ENCODE results near the gene IRF2BP2. TPM values are rescaled to one million over a fixed set of nuclear protein-coding genes. Genes with fewer than 3 reads are reported as not detected.
A peak's percentile ranks its signal among the peaks of the same experiment; 100 is the strongest.

The IRF2BP2 gene
- total and polyA plus RNA-seq, 2 donors (not counting 1 experiment from before 2014, with no cell fraction given): 126 to 255 TPM

GRCh38 chr1:234598974-234599616 lies 10.9 kb downstream of the IRF2BP2 start:
- Mint-ChIP-seq H3K9me3 (ENCODE audit: insufficient read depth) (no peaks in the 10 kb centered on the region), H3K27ac (peak overlapping the region; percentile 97), H3K4me3 (peak overlapping the region; percentile 90), H3K4me1 (peaks cover 50% of the 10 kb centered on the region), H3K27me3 (no peaks in the 10 kb centered on the region)
- peaks cover 28% of the 10 kb centered on the region for H3K79me2 ChIP-seq (ENCODE audit: control insufficient read depth, insufficient read depth, low read length)
- intact Hi-C loops (cut with micrococcal nuclease): loop anchor here (1.0 to 2.0 kb wide), 4 partner anchors 11 to 484 kb away; partner anchors contain the start of gene IRF2BP2
- DNase-seq (no peak), ATAC-seq (ENCODE audit: low read depth) (no peak)
- peak overlapping the region; percentile 70 for H3K9ac ChIP-seq (ENCODE audit: low read length)
- H3K4me3 ChIP-seq (ENCODE audit: control extremely low read depth in 1 of 5, extremely low read depth in 1 of 5, insufficient read depth in 1 of 5, low read depth in 2 of 5, low read length in 4 of 5): peak overlapping the region; percentile 56 to 84 (median 66)
- H4K20me1 ChIP-seq (ENCODE audit: control insufficient read depth, insufficient read depth, low read length, poor library complexity, severe bottlenecking): no peaks in the 10 kb centered on the region
- no CpG with 5 or more reads among the region's 1 CpG for WGBS (ENCODE audit: insufficient coverage)
- no peak for TF ChIP-seq EZH2 (IDR thresholded peaks at IDR 0.05; ENCODE audit: borderline replicate concordance, insufficient read depth, low read depth, low read length, poor library complexity, severe bottlenecking)
- TF ChIP-seq, protein P1, sequence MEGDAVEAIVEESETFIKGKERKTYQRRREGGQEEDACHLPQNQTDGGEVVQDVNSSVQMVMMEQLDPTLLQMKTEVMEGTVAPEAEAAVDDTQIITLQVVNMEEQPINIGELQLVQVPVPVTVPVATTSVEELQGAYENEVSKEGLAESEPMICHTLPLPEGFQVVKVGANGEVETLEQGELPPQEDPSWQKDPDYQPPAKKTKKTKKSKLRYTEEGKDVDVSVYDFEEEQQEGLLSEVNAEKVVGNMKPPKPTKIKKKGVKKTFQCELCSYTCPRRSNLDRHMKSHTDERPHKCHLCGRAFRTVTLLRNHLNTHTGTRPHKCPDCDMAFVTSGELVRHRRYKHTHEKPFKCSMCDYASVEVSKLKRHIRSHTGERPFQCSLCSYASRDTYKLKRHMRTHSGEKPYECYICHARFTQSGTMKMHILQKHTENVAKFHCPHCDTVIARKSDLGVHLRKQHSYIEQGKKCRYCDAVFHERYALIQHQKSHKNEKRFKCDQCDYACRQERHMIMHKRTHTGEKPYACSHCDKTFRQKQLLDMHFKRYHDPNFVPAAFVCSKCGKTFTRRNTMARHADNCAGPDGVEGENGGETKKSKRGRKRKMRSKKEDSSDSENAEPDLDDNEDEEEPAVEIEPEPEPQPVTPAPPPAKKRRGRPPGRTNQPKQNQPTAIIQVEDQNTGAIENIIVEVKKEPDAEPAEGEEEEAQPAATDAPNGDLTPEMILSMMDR (IDR thresholded peaks at IDR 0.05): no peak
- CTCF ChIA-PET: interaction anchor here (0.7 to 10.9 kb wide), 14 partner anchors 13 to 497 kb away, joined by 3 to 157 read pairs (median 4); partner anchors contain the start of gene IRF2BP2
- no peaks in the 10 kb centered on the region for H3K36me3 ChIP-seq (replicated peaks in 1 of 2; ENCODE audit: control extremely low read depth in 1 of 2, control insufficient read depth in 1 of 2, extremely low read depth in 1 of 2, insufficient read depth in 2 of 2, low read length in 1 of 2)
- peaks cover 47 to 49% of the 10 kb centered on the region in 2 donors for H3K4me1 ChIP-seq (ENCODE audit: control insufficient read depth in 2 of 2, insufficient read depth in 2 of 2, low read length in 2 of 2)
- POLR2A ChIA-PET: interaction anchor here (0.7 to 4.0 kb wide), 6 partner anchors 12 to 497 kb away, joined by 3 to 50 read pairs (median 4); partner anchors contain the start of gene IRF2BP2
- peak overlapping the region; percentile 85 for H3K4me2 ChIP-seq (replicated peaks; ENCODE audit: low read depth, low read length, poor library complexity, severe bottlenecking)
- no peaks in the 10 kb centered on the region for H3K27me3 ChIP-seq (replicated peaks in 1 of 4; ENCODE audit: control extremely low read depth in 1 of 4, control insufficient read depth in 3 of 4, insufficient read depth in 4 of 4, low read length in 3 of 4)
- H3K9me3 ChIP-seq (ENCODE audit: control extremely low read depth in 1 of 3, control insufficient read depth in 2 of 3, insufficient read depth in 1 of 3, low read length in 2 of 3): peaks cover 0 to 1% (median 0%) of the 10 kb centered on the region in 3 donors
- H2AFZ ChIP-seq (ENCODE audit: insufficient read depth, low read depth, low read length, poor library complexity, severe bottlenecking): no peak overlapping the region
- H3K27ac ChIP-seq (ENCODE audit: low read length in 2 of 2): peak overlapping the region; percentile 82 to 93

DNA sequence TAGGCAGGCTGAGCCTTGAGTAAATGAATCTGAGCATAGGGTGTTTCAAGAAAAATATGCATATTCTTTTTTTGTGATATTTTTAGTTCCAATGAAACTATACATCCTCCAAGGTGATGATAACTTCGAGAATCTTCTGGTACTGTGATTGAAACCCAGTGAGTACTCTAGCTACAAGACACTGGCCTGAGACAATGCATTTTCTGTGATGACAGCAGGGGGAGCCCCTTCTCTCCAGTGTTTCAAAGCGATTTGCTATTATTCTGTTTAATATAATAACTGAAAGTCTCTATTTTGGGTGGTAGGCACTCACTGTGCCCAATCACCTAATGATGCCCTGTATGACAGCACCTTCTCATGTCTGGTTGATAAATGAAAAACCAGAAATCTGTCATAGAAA lies 12.1 kb downstream of the IRF2BP2 start:
- WGBS (ENCODE audit: insufficient coverage): no CpG with 5 or more reads among the region's 2 CpGs
- Mint-ChIP-seq H3K27ac (peak overlapping the region; percentile 46), H3K27me3 (no peaks in the 10 kb centered on the region), H3K9me3 (ENCODE audit: insufficient read depth) (no peaks in the 10 kb centered on the region), H3K4me1 (peaks cover 40% of the 10 kb centered on the region), H3K4me3 (peak overlapping the region; percentile 34)
- TF ChIP-seq EZH2 (IDR thresholded peaks at IDR 0.05; ENCODE audit: borderline replicate concordance, insufficient read depth, low read depth, low read length, poor library complexity, severe bottlenecking): no peak
- TF ChIP-seq, protein P1 (IDR thresholded peaks at IDR 0.05): peak; percentile 61
- CTCF ChIA-PET: interaction anchor here (0.6 to 10.9 kb wide), 32 partner anchors 8 to 502 kb away, joined by 3 to 157 read pairs (median 4); partner anchors contain the start of gene IRF2BP2
- no peak overlapping the region for H3K4me3 ChIP-seq (ENCODE audit: control extremely low read depth in 1 of 5, extremely low read depth in 1 of 5, insufficient read depth in 1 of 5, low read depth in 2 of 5, low read length in 4 of 5)
- peak; percentile 70 for DNase-seq
- ATAC-seq (ENCODE audit: low read depth): no peak
- H3K27me3 ChIP-seq (replicated peaks in 1 of 4; ENCODE audit: control extremely low read depth in 1 of 4, control insufficient read depth in 3 of 4, insufficient read depth in 4 of 4, low read length in 3 of 4): no peaks in the 10 kb centered on the region
- H4K20me1 ChIP-seq (ENCODE audit: control insufficient read depth, insufficient read depth, low read length, poor library complexity, severe bottlenecking): no peaks in the 10 kb centered on the region
- H3K9ac ChIP-seq (ENCODE audit: low read length): no peak overlapping the region
- intact Hi-C loops (cut with micrococcal nuclease): loop anchor here (1.0 to 2.0 kb wide), 2 partner anchors 99 to 485 kb away; no protein-coding TSS in a partner anchor
- no peak overlapping the region for H3K4me2 ChIP-seq (replicated peaks; ENCODE audit: low read depth, low read length, poor library complexity, severe bottlenecking)
- H3K36me3 ChIP-seq (replicated peaks in 1 of 2; ENCODE audit: control extremely low read depth in 1 of 2, control insufficient read depth in 1 of 2, extremely low read depth in 1 of 2, insufficient read depth in 2 of 2, low read length in 1 of 2): no peaks in the 10 kb centered on the region
- POLR2A ChIA-PET: interaction anchor here (0.7 to 1.1 kb wide), 3 partner anchors 110 to 498 kb away, joined by 3 to 5 read pairs (median 3); no protein-coding TSS in a partner anchor
- peaks cover 16% of the 10 kb centered on the region for H3K79me2 ChIP-seq (ENCODE audit: control insufficient read depth, insufficient read depth, low read length)
- peaks cover 35 to 41% of the 10 kb centered on the region in 2 donors for H3K4me1 ChIP-seq (ENCODE audit: control insufficient read depth in 2 of 2, insufficient read depth in 2 of 2, low read length in 2 of 2)
- peaks cover 0 to 1% (median 0%) of the 10 kb centered on the region in 3 donors for H3K9me3 ChIP-seq (ENCODE audit: control extremely low read depth in 1 of 3, control insufficient read depth in 2 of 3, insufficient read depth in 1 of 3, low read length in 2 of 3)
- no peak overlapping the region for H2AFZ ChIP-seq (ENCODE audit: insufficient read depth, low read depth, low read length, poor library complexity, severe bottlenecking)
- H3K27ac ChIP-seq (ENCODE audit: low read length in 2 of 2): no peak overlapping the region
